HG03159 (cell line): ENCODE measurements around the gene MYCN.
"Not testable (repeated sequence)": the region's sequence is repeated elsewhere in the genome, so short reads cannot be mapped to it uniquely, and the experiment has no call there.

Experiments used
- ATAC-seq: cut with Tn5 transposase; IDR thresholded peaks from one replicate; pipeline ENCODE4 v1.9.1; 2021; ENCODE audit warnings: mild to moderate bottlenecking, moderate library complexity; ENCODE audit not compliant: unreplicated experiment

The MYCN gene

GRCh38 chr2:15907461-15908324 is 32.7 kb upstream of the MYCN start:
- no peak for ATAC-seq

- no peak for ATAC-seq
Measured at GRCh38 chr2:15908371-15908770, 32.0 kb upstream of the MYCN start.

- ATAC-seq: no peak
Measured at GRCh38 chr2:15909157-15909556, 31.2 kb upstream of the MYCN start.

GRCh38 chr2:15909736-15910135 is 30.6 kb upstream of the MYCN start:
- no peak for ATAC-seq

GRCh38 chr2:15911270-15911669 is 29.1 kb upstream of the MYCN start:
- not testable (repeated sequence) for ATAC-seq

- no peak for ATAC-seq
Measured at GRCh38 chr2:15911686-15912085, 28.7 kb upstream of the MYCN start.

- no peak for ATAC-seq
Measured at GRCh38 chr2:15912203-15912602, 28.1 kb upstream of the MYCN start.

GRCh38 chr2:15913146-15913545 is 27.2 kb upstream of the MYCN start:
- no peak for ATAC-seq

GRCh38 chr2:15914596-15915385 is 25.6 kb upstream of the MYCN start:
- no peak for ATAC-seq

- not testable (repeated sequence) for ATAC-seq
Measured at GRCh38 chr2:15915546-15915945, 24.8 kb upstream of the MYCN start.

GRCh38 chr2:15916336-15916735 is 24.0 kb upstream of the MYCN start:
- no peak for ATAC-seq

GRCh38 chr2:15918761-15919356 is 21.5 kb upstream of the MYCN start:
- no peak for ATAC-seq

- ATAC-seq: no peak
Measured at GRCh38 chr2:15919716-15920434, 20.5 kb upstream of the MYCN start.

GRCh38 chr2:15920696-15921095 is 19.7 kb upstream of the MYCN start:
- ATAC-seq: no peak

GRCh38 chr2:15923597-15923996 is 16.8 kb upstream of the MYCN start:
- no peak for ATAC-seq

GRCh38 chr2:15925819-15926218 is 14.5 kb upstream of the MYCN start:
- ATAC-seq: no peak

GRCh38 chr2:15926252-15926651 is 14.1 kb upstream of the MYCN start:
- no peak for ATAC-seq

- no peak for ATAC-seq
Measured at GRCh38 chr2:15927551-15928218, 12.7 kb upstream of the MYCN start.

GRCh38 chr2:15929008-15929407 is 11.3 kb upstream of the MYCN start:
- not testable (repeated sequence) for ATAC-seq

- ATAC-seq: no peak
Measured at GRCh38 chr2:15929861-15930260, 10.5 kb upstream of the MYCN start.
